Mesodermal cell (in vitro differentiated cells): ENCODE measurements around the gene RITA1.

Experiments
- H3K27ac ChIP-seq: 2 replicates; pipeline ENCODE4 v1.7.0; 2013; ENCODE audit warnings: mild to moderate bottlenecking, low read depth, low read length, moderate library complexity; ENCODE audit not compliant: severe bottlenecking
- H3K36me3 ChIP-seq: 2 replicates; pipeline ENCODE4 v1.7.1; 2013; ENCODE audit warnings: mild to moderate bottlenecking, low read length, moderate library complexity; ENCODE audit not compliant: control insufficient read depth, insufficient read depth
- H3K4me1 ChIP-seq: one replicate; pipeline ENCODE4 v1.7.1; 2013; ENCODE audit warnings: mild to moderate bottlenecking, low read length; ENCODE audit not compliant: insufficient read depth, control insufficient read depth, poor library complexity, severe bottlenecking
- H3K4me3 ChIP-seq: 2 replicates; pipeline ENCODE4 v1.7.0; 2013; ENCODE audit warnings: low read length, control low read depth, mild to moderate bottlenecking; ENCODE audit not compliant: insufficient read depth, poor library complexity, severe bottlenecking; ENCODE audit errors: extremely low read depth
- H3K9me3 ChIP-seq: 2 replicates; pipeline ENCODE4 v1.7.1; 2013; ENCODE audit warnings: mild to moderate bottlenecking, low read length, moderate library complexity; ENCODE audit not compliant: control insufficient read depth
- WGBS, 2 experiments: methylation state at CpG; one replicate each; pipeline ENCODE4 v1.1.5; 2013; ENCODE audit warnings: missing lambda C conversion rate in 2 of 2; ENCODE audit not compliant: insufficient coverage in 2 of 2; 5-methylcytosine and 5-hydroxymethylcytosine counted together

RITA1 gene

GRCh38 chr12:113165521-113166450 lies 19.7 kb upstream of the RITA1 start:
- 94 to 96% methylated on average over 29 to 31 of the region's 32 CpGs for WGBS, 2 experiments
- no peak overlapping the region for H3K27ac ChIP-seq
- H3K9me3 ChIP-seq: no peaks in the 10 kb centered on the region
- peaks cover 17% of the 10 kb centered on the region for H3K4me1 ChIP-seq
- H3K36me3 ChIP-seq: peaks cover 79% of the 10 kb centered on the region
- H3K4me3 ChIP-seq: no peak overlapping the region

- peaks cover 92% of the 10 kb centered on the region for H3K36me3 ChIP-seq
These were observed 17.7 kb upstream of the RITA1 start for GRCh38 chr12:113167868-113168267.

DNA sequence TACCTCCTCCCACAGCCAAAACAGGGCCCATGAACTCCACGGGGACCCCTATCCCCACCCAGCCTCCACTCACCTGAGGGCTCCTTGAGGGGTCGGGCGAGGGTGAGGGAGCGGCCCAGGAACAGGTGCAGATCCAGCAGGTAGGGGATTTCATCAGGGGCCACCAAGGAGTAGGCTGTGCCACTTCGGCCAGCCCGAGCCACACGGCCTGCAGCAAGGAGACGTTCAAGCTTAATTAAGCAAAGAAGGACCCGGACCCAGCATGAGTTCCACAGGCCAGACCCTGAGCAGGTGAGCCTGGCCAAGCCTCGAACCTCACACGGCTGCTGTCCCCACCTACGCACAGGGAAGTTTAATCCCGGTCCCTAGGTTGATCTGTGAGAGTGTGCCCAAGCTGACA lies 15.8 kb upstream of the RITA1 start:
- WGBS, 2 experiments: 93 to 98% methylated on average over 9 to 11 of the region's 13 CpGs
- H3K36me3 ChIP-seq: peaks cover 94% of the 10 kb centered on the region

More at GRCh38 chr12:113167868-113168267, 17.7 kb upstream of the RITA1 start:
- H3K27ac ChIP-seq: no peak overlapping the region
- H3K9me3 ChIP-seq: no peaks in the 10 kb centered on the region
- H3K4me3 ChIP-seq: no peak overlapping the region
- H3K4me1 ChIP-seq: peaks cover 6% of the 10 kb centered on the region
- 90 to 96% methylated on average over 5 to 8 of the region's 10 CpGs for WGBS, 2 experiments

GRCh38 chr12:113170457-113170856 lies 15.1 kb upstream of the RITA1 start:
- Histone ChIP-seq H3K27ac (no peak overlapping the region), H3K36me3 (peaks cover 93% of the 10 kb centered on the region), H3K9me3 (no peaks in the 10 kb centered on the region), H3K4me1 (no peaks in the 10 kb centered on the region), H3K4me3 (no peak overlapping the region)
- 80 to 90% methylated on average over 1 to 3 of the region's 5 CpGs for WGBS, 2 experiments

More for the DNA sequence above, 15.8 kb upstream of the RITA1 start:
- H3K27ac ChIP-seq: no peak overlapping the region
- no peaks in the 10 kb centered on the region for H3K9me3 ChIP-seq
- no peaks in the 10 kb centered on the region for H3K4me1 ChIP-seq
- no peak overlapping the region for H3K4me3 ChIP-seq

DNA sequence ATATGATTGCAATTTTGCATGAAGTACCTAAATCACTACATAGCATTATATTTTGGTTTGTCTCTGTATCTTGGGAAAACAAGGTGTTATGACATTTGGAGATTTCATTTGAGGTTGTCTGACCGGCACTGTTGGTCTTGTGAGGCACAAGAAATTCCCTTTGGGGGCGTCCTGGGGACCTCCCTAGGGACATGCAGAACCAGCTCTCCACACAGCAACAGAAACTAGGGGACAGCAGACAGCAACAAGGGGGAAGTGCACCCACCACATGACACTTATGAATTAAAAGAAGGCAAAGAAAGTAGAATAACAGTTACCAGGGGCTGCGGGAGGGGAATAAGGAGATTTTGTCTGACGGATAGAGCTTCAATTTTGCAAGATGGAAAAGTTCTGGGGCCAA lies 14.6 kb upstream of the RITA1 start:
- 92 to 100% methylated on average over 3 to 4 of the region's 4 CpGs for WGBS, 2 experiments
- Histone ChIP-seq H3K4me3 (no peak overlapping the region), H3K27ac (no peak overlapping the region), H3K36me3 (peaks cover 89% of the 10 kb centered on the region), H3K4me1 (no peaks in the 10 kb centered on the region), H3K9me3 (no peaks in the 10 kb centered on the region)

- H3K9me3 ChIP-seq: no peaks in the 10 kb centered on the region
- no peak overlapping the region for H3K4me3 ChIP-seq
- H3K4me1 ChIP-seq: no peaks in the 10 kb centered on the region
- peaks cover 88% of the 10 kb centered on the region for H3K36me3 ChIP-seq
- 96% methylated on average over 8 to 9 of the region's 9 CpGs for WGBS, 2 experiments
- no peak overlapping the region for H3K27ac ChIP-seq
These were observed 14.0 kb upstream of the RITA1 start for GRCh38 chr12:113171543-113171942.

GRCh38 chr12:113172185-113172584 lies 13.3 kb upstream of the RITA1 start:
- 93 to 95% methylated on average over 20 of the region's 20 CpGs for WGBS, 2 experiments
- no peak overlapping the region for H3K27ac ChIP-seq
- no peak overlapping the region for H3K4me3 ChIP-seq
- no peaks in the 10 kb centered on the region for H3K4me1 ChIP-seq
- H3K36me3 ChIP-seq: peaks cover 88% of the 10 kb centered on the region
- H3K9me3 ChIP-seq: no peaks in the 10 kb centered on the region

- Histone ChIP-seq H3K4me3 (no peak overlapping the region), H3K27ac (no peak overlapping the region), H3K4me1 (no peaks in the 10 kb centered on the region), H3K36me3 (peaks cover 89% of the 10 kb centered on the region), H3K9me3 (no peaks in the 10 kb centered on the region)
- WGBS, 2 experiments: 95 to 100% methylated on average over 4 of the region's 7 CpGs
These were observed 12.3 kb upstream of the RITA1 start for GRCh38 chr12:113173081-113173698.

GRCh38 chr12:113174461-113175384 lies 10.8 kb upstream of the RITA1 start:
- peaks cover 90% of the 10 kb centered on the region for H3K36me3 ChIP-seq
- WGBS, 2 experiments: 65 to 75% methylated on average over 19 to 22 of the region's 32 CpGs

GRCh38 chr12:113179023-113179422 lies 6.5 kb upstream of the RITA1 start:
- H3K4me1 ChIP-seq: no peaks in the 10 kb centered on the region
- no peaks in the 10 kb centered on the region for H3K9me3 ChIP-seq
- WGBS, 2 experiments: 86 to 100% methylated on average over 10 to 13 of the region's 14 CpGs
- no peak overlapping the region for H3K4me3 ChIP-seq
- no peak overlapping the region for H3K27ac ChIP-seq
- peaks cover 66% of the 10 kb centered on the region for H3K36me3 ChIP-seq

More at GRCh38 chr12:113174461-113175384, 10.8 kb upstream of the RITA1 start:
- Histone ChIP-seq H3K4me1 (no peaks in the 10 kb centered on the region), H3K27ac (no peak overlapping the region), H3K4me3 (no peak overlapping the region), H3K9me3 (no peaks in the 10 kb centered on the region)
